GM12891 (cell line): ENCODE data around the gene VPS18.

Source experiments
- DNase-seq: peaks from one replicate; pipeline ENCODE4 v3.0.0; 2011; ENCODE audit warnings: low spot score; ENCODE audit not compliant: insufficient read length
- FAIRE-seq: peaks from 2 replicates; lab custom pipeline; 2011; peaks lifted over from hg19 to GRCh38; lab: Jason Lieb, UNC
- PAX5 ChIP-seq: IDR thresholded peaks from 2 replicates; pipeline ENCODE4 v1.6.1; 2011; ENCODE audit warnings: low read length, moderate library complexity, mild to moderate bottlenecking; ENCODE audit not compliant: insufficient read depth, severe bottlenecking
- POLR2A ChIP-seq: IDR thresholded peaks from 2 replicates; pipeline ENCODE4 v1.6.1; 2011; ENCODE audit warnings: low read depth, low read length, control low read depth
- POLR2AphosphoS5 ChIP-seq: IDR thresholded peaks from 2 replicates; pipeline ENCODE4 v1.6.1; 2011; ENCODE audit warnings: low read depth, low read length, control low read depth
- POU2F2 ChIP-seq: IDR thresholded peaks from 2 replicates; pipeline ENCODE4 v1.6.1; 2011; ENCODE audit warnings: low read depth, mild to moderate bottlenecking, control low read depth, low read length, moderate library complexity
- SPI1 ChIP-seq: IDR thresholded peaks from 2 replicates; pipeline ENCODE4 v1.6.1; 2011; ENCODE audit warnings: low read depth, low read length, control low read depth
- TAF1 ChIP-seq: IDR thresholded peaks from 2 replicates; pipeline ENCODE4 v1.6.1; 2011; ENCODE audit warnings: low read depth, low read length, control low read depth

Gene VPS18

DNA sequence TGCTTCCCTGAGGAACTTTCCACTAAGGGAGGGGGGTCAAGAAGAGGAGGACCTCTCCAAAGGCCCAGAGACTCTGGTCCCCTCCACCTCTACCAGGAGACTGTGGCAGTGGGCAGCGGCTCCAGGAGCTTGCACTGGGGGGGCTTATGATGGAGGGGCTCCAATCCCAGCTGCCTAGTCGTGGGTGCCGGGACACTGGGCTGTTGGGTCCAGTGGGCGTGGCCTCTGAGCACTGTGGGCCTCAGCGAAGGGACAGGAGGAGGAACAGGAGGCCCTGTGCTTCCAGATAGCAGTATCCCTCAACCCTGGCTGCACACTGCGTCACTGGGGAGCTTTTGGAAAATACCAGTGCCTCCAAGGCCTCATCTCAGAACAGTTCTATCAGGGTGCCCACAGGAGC is 21.4 kb downstream of the VPS18 start:
- TF ChIP-seq POLR2A (no peak), POU2F2 (no peak)
- no peak for FAIRE-seq

DNA sequence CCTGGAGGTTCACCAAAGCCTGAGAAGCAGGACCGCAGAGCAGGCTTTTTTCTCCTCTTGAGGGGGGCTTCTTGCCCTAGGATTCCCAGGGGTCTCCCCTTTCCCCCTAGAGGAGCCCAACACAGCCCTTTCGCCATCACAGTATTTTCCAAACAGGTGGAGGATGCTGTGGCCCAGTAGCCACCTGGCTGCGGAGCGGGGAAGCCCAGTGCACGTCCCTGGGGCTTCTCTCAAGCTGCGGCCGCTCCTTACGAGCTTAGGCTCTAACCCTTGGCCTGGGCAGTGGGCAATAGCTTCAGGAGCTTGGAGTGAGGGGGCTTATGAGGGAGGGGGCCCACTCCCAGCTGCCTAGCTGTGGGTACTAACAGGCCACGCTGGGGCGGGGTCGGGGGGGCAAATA is 23.3 kb downstream of the VPS18 start:
- DNase-seq, result no peak
- TF ChIP-seq POU2F2 (no peak), POLR2A (no peak), POLR2AphosphoS5 (no peak)
- no peak for FAIRE-seq

More for the DNA sequence above, 21.4 kb downstream of the VPS18 start:
- DNase-seq, result no peak

DNA sequence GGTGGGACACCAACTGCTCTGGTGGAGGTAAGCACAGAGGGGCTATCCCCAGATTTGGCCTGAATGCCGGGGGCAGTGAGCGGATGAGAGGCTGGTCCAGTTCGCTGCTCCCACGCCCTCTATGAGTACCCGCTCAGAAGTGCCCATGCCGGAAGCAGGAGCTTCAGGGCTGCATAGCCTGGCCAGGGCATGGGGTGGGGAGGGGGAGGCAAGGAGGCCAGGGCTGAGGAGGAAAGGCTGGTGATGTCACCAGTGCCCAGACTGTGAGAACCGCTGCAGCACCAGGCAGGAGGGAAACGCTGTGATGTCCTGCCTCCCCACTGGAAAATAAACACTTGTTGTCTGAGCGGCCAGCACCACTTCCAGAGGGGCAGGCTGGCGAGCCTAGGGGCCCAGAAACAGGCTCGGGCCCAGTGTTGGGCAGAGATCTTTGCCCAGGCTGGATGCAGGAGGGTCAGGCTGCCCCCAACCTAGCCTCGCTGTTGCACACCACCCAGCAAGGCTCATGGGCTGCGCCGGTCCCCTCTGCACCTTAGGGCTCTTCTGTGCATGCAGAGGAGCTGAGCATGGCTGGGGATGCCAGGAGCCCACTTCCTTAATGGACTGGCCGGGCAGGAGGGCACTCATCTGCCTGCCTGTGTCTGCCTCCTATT is 24.0 kb downstream of the VPS18 start:
- DNase-seq (no peak), FAIRE-seq (no peak)
- TF ChIP-seq POLR2AphosphoS5, result no peak
- no peak for TF ChIP-seq POU2F2
- TF ChIP-seq TAF1, result no peak
- TF ChIP-seq POLR2A, result no peak
- TF ChIP-seq PAX5, result no peak
- no peak for TF ChIP-seq SPI1

DNA sequence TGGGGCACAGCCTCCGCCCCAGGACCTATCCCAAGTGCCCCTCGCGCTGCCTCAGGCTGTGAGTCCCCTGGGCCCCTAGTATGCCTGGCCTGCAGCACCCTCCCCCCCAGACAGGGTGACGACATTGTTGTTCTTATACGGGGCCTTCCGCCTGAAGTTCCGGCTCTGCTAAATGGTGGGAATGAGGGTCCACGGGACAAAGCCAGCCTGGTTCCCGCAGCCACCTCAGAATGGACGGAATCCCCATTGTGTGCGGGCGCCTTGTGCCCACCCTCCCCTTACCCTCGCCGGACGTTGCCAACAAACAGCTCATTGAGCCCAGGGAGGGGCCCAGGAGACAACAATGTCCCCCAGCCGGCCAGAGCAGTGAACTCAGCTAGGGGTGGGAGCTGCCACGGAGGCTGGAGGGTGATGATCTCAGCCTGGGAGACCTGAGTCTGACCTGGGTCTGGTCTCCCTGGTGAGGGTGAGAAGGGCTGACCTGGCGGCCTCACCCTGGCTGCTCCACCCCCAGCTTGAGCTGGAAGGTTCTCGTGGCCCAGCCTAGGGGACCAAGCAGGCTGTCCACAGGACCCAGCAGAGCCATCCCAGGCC is 24.6 kb downstream of the VPS18 start:
- TF ChIP-seq POU2F2 (no peak), POLR2AphosphoS5 (no peak), TAF1 (no peak), PAX5 (no peak), SPI1 (no peak), POLR2A (no peak)
- DNase-seq (no peak), FAIRE-seq (no peak)

DNA sequence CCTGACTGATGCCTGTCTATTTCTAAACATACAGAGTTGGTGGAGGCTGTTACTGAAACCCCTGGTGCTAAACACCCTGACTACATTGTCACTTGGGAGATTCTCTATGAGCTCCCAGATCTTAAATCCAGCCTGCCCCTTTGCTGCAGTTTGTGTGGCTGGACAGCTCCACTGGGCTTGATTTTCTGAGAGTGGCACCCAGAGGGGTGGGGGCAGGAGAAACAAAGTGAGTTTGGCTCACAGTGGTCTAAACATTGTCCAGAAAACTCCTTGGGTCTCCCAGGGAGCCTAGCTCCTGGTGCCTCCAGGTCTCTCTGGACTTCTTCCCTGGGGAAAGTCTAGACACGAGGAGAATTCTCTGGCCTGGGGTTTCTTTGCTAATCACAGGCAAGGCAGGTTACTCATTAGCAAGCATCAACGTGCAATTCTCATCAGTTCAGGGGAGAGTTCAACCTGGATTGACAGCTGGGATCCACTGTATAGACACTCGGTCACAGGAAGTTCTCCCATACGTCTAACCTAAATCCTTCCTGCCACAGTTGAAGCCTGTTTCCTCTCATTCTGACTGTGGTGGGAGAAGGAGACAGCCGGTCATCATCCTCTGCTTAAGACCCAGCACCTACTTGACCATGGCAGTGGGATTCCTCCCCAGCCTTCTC is 27.8 kb downstream of the VPS18 start:
- no peak for TF ChIP-seq SPI1
- TF ChIP-seq TAF1, result no peak
- no peak for TF ChIP-seq POLR2A
- TF ChIP-seq PAX5, result no peak
- no peak for TF ChIP-seq POLR2AphosphoS5
- no peak for TF ChIP-seq POU2F2
- DNase-seq (no peak), FAIRE-seq (no peak)

GRCh38 chr15:40922608-40923005 is 28.4 kb downstream of the VPS18 start:
- FAIRE-seq, result no peak
- no peak for DNase-seq
- no peak for TF ChIP-seq POLR2AphosphoS5
- TF ChIP-seq POLR2A, result no peak
- no peak for TF ChIP-seq TAF1
- TF ChIP-seq PAX5, result no peak
- no peak for TF ChIP-seq SPI1
- no peak for TF ChIP-seq POU2F2

GRCh38 chr15:40923551-40923950 is 29.3 kb downstream of the VPS18 start:
- FAIRE-seq, result no peak
- DNase-seq, result no peak
- TF ChIP-seq TAF1 (no peak), POU2F2 (no peak), PAX5 (no peak), SPI1 (no peak), POLR2AphosphoS5 (no peak), POLR2A (no peak)

- DNase-seq (no peak), FAIRE-seq (no peak)
- TF ChIP-seq POU2F2, result no peak
- TF ChIP-seq TAF1, result no peak
- no peak for TF ChIP-seq SPI1
- TF ChIP-seq POLR2A, result no peak
- TF ChIP-seq PAX5, result no peak
- TF ChIP-seq POLR2AphosphoS5, result no peak
Observed at GRCh38 chr15:40925495-40925862, 31.2 kb downstream of the VPS18 start.

GRCh38 chr15:40925863-40926658 is 31.8 kb downstream of the VPS18 start:
- TF ChIP-seq POLR2A, result no peak
- TF ChIP-seq SPI1, result no peak
- TF ChIP-seq POU2F2, result no peak
- no peak for TF ChIP-seq PAX5
- no peak for TF ChIP-seq POLR2AphosphoS5
- TF ChIP-seq TAF1, result no peak
- DNase-seq (no peak), FAIRE-seq (peak; percentile 60)
